ENCODE data around the gene EIF3D. TPM values are rescaled to one million over a fixed set of nuclear protein-coding genes. Genes with fewer than 3 reads are reported as not detected.

EIF3D gene
- total RNA-seq, result 179 TPM

DNA sequence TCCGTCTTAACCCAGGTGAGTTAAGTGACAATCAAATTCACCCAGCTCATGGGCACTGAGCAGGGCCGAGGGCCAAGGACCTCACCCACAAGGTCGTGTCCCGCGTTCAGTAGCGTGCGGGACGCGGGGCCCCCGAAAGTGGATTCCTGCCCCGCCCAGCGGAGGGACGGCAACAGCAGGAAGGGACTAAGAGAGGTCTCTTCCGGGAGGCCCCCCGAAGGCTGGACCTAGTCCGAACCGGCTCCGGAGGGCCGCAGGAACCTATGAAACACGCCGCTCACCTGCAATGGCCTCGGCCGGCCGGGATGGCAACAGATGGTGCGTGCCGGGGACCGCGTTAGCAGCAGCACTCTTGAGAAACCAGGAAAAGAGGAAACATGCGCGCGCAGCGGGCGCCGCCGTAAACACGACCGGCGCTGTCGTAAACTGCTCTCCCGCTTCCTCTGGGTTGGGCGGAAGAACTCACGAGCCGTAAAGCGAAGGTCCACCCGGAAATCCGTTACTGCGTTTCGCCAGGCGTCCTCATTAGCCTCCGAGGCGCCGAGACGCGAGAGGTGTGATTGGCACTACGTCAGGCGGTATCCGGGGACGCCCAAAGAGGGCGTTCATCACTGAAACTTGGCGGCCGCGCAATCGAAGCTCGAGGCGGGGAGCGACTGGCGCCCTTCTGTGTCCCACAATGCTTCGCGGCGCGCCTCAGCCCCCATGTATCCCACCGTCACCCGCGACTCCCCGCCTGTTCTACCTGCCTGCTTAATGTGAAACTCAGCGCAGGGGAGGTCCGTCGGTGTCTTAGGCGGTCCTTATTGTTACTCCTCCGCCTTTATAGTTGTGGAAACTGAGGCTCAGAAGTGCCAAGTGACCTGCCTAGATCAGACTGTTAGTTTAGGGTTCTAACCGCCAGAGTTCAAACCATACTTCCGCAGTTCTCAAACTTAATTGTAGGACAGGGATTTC, at the start of gene EIF3D:
Gene EIF3D, minus strand, starts transcription at position 372 of the 957 bp plus-strand sequence. CDS start 3,045 bp downstream, outside the sequence.

DNA sequence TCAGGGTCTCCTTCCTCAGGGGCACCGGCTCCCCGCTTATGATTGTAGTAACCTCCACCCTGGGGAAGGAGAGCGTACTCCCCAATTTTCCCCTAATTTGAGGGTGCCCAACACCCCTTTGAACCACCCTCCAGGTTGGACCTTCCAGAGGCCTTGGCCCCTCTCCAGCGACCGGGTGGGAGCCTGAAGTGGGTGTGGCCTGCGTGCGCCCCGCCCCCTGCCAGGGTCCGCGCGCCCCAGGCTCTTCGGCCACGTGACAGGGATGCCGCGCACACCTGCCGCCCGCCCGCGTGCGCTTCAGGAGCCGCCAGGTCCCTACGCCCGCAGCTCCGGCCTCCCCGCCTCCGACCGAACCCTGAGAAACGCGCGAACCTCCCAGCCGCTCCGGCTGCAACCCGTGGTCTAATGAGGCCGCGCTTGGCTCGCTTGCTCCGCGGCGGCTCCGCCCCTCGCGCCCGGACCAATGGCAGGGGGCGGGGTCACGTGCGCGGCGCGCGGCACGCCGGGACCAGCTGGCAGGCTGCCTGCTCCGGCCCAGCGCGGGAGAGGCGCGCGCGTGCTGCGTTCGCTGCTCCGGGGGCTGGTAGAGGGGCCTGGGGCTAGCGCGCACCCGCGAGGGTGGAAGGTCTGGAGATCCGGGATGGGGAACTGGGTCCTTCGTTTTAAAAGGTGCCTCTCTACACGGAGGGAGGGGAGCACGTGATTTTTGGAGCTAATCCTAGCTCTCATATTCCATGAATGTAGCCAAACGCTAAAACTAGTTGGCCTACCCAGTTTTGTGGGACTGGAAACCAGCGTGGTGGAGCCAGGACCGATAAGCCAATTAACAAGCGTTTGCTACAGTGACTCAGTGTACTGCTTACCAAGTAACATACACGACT, 22.1 kb downstream of the EIF3D start, which contains the start of gene FOXRED2:
Gene FOXRED2, minus strand, starts transcription at position 404 of the 881 bp plus-strand sequence. CDS start 618 bp downstream, outside the sequence.

GRCh38 chr22:36481393-36482168, 47.4 kb downstream of the EIF3D start, which contains the start of gene TXN2:
TSS of gene TXN2 (minus strand) at chr22:36481640. CDS start at chr22:36480837, 803 bp downstream.

Other genes with a start within 250 kb of the EIF3D start
- gene MYH9, start 141.2 kb downstream of the EIF3D start, total RNA-seq, result 49.5 TPM
- 13.1 TPM for gene TXN2, start 47.5 kb downstream of the EIF3D start, total RNA-seq
- gene FOXRED2, start 22.1 kb downstream of the EIF3D start, total RNA-seq, result 12.2 TPM
- gene CACNG2, start 174.6 kb upstream of the EIF3D start, total RNA-seq, result 3.8 TPM
- gene IFT27, start 247.0 kb upstream of the EIF3D start, total RNA-seq, result 26.3 TPM